Measurements from ENCODE around the gene RACK1.
"Not testable (repeated sequence)": the region's sequence is repeated elsewhere in the genome, so short reads cannot be mapped to it uniquely, and the experiment has no call there.

The RACK1 gene

DNA sequence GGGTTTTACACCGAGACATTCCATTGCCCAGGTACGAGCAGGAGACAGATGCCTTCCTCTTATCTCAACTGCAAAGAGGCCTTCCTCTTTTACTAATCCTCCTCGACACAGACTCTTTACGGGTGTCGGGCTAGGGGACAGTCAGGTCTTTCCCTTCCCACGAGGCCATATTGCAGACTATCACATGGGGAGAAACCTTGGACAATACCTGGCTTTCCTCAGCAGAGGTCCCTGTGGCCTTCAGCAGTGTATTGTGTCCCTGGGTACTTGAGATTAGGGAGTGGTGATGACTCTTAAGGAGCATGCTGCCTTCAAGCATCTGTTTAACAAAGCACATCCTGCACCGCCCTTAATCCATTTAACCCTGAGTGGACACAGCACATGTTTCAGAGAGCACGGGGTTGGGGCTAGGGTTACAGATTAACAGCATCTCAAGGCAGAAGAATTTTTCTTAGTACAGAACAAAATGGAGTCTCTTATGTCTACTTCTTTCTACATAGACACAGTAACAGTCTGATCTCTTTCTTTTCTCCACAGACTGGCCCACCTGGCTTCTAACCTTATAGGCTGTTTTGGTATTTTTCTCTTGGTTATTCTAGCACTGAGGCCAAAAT, 23.7 kb upstream of the RACK1 start:
- H3K9me2 ChIP-seq (ENCODE audit: low read depth, low read length); H3K4me1 ChIP-seq (ENCODE audit: insufficient read depth, low read length, severe bottlenecking); H3K9me3 ChIP-seq (ENCODE audit: low read length); H2AFZ ChIP-seq (ENCODE audit: low read length); H4K20me1 ChIP-seq (ENCODE audit: insufficient read depth, low read length); H3K4me2 ChIP-seq (ENCODE audit: low read length); H3K9ac ChIP-seq (ENCODE audit: low read length); H3K36me3 ChIP-seq (ENCODE audit: insufficient read depth, low read length); H3K27ac ChIP-seq (ENCODE audit: low read depth, low read length, poor library complexity, severe bottlenecking); H3K79me2 ChIP-seq (ENCODE audit: insufficient read depth, low read length); H3K27me3 ChIP-seq (ENCODE audit: insufficient read depth, low read length); H3F3A ChIP-seq (ENCODE audit: insufficient read depth, low read length); H3K4me3 ChIP-seq (ENCODE audit: low read depth, low read length, poor library complexity, severe bottlenecking): not testable (repeated sequence)

DNA sequence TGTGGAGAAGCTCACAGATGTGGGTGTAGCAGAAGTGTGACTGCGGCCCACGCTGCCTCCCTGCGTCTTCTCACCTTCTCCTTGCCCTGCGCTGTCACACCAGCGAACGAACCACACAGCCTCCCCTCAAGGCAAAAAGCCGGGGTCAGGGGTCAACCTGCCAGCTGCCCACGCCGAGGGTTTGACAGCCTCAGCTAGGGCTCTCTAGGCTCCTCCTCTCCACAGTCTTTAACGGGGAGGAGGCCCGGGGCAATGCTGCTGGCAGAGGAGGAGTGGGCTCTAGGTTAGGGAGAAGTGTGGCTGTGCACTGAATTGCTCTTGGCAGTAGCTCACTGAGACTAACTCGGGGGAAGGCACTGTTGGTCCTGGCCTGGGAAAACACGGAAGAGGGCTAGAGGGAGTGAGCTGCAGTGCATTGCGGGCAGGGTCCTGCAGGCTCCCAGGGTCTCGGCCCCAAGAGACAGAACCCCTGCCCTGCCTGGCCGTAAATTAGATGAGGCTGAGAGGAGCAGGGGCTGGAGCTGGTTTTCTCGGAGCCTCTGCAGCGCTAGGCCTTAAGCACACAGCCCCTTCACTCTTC, 21.5 kb upstream of the RACK1 start:
- no peaks in the 10 kb centered on the region for H3K9me3 ChIP-seq (ENCODE audit: low read length)
- H3K4me3 ChIP-seq (ENCODE audit: low read depth, low read length, poor library complexity, severe bottlenecking), result no peak overlapping the region
- H3K79me2 ChIP-seq (ENCODE audit: insufficient read depth, low read length), result peaks cover 4% of the 10 kb centered on the region
- H4K20me1 ChIP-seq (ENCODE audit: insufficient read depth, low read length), result no peaks in the 10 kb centered on the region
- no peak for TF ChIP-seq EZH2 (IDR thresholded peaks at IDR 0.05; ENCODE audit: borderline replicate concordance, low read length)
- TF ChIP-seq, protein P1, sequence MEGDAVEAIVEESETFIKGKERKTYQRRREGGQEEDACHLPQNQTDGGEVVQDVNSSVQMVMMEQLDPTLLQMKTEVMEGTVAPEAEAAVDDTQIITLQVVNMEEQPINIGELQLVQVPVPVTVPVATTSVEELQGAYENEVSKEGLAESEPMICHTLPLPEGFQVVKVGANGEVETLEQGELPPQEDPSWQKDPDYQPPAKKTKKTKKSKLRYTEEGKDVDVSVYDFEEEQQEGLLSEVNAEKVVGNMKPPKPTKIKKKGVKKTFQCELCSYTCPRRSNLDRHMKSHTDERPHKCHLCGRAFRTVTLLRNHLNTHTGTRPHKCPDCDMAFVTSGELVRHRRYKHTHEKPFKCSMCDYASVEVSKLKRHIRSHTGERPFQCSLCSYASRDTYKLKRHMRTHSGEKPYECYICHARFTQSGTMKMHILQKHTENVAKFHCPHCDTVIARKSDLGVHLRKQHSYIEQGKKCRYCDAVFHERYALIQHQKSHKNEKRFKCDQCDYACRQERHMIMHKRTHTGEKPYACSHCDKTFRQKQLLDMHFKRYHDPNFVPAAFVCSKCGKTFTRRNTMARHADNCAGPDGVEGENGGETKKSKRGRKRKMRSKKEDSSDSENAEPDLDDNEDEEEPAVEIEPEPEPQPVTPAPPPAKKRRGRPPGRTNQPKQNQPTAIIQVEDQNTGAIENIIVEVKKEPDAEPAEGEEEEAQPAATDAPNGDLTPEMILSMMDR (IDR thresholded peaks at IDR 0.05; ENCODE audit: low read length), result no peak
- no peak overlapping the region for H2AFZ ChIP-seq (ENCODE audit: low read length)
- H3K27me3 ChIP-seq (ENCODE audit: insufficient read depth, low read length), result no peaks in the 10 kb centered on the region
- H3F3A ChIP-seq (ENCODE audit: insufficient read depth, low read length), result no peaks in the 10 kb centered on the region
- peaks cover 9% of the 10 kb centered on the region for H3K36me3 ChIP-seq (ENCODE audit: insufficient read depth, low read length)
- H3K9me2 ChIP-seq (ENCODE audit: low read depth, low read length), result no peaks in the 10 kb centered on the region
- no peaks in the 10 kb centered on the region for H3K4me1 ChIP-seq (ENCODE audit: insufficient read depth, low read length, severe bottlenecking)
- H3K27ac ChIP-seq (ENCODE audit: low read depth, low read length, poor library complexity, severe bottlenecking), result no peak overlapping the region
- H3K4me2 ChIP-seq (ENCODE audit: low read length), result no peak overlapping the region
- no peak overlapping the region for H3K9ac ChIP-seq (ENCODE audit: low read length)

DNA sequence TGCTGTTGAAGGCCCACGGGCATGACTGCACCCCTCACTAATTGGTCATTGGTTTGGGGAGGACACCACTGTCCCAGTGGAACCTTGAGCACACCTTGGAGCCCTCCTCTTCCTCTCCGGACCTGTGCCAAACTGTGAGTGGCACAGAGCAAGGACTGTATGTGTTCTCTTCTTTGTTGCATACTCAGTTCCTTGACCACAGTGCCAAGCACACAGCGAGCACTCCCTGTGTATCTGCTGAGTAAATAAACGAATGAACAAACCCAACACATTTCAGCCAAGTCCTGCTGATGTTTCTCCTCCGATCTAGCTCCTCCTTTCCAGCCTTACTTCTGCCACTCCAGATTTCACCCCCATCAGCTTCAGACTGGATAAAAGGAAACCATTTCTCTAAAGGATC, 19.9 kb upstream of the RACK1 start:
- H4K20me1 ChIP-seq (ENCODE audit: insufficient read depth, low read length), result no peaks in the 10 kb centered on the region
- H3F3A ChIP-seq (ENCODE audit: insufficient read depth, low read length), result no peaks in the 10 kb centered on the region
- no peaks in the 10 kb centered on the region for H3K9me3 ChIP-seq (ENCODE audit: low read length)
- H3K27ac ChIP-seq (ENCODE audit: low read depth, low read length, poor library complexity, severe bottlenecking), result no peak overlapping the region
- no peak overlapping the region for H2AFZ ChIP-seq (ENCODE audit: low read length)
- peaks cover 14% of the 10 kb centered on the region for H3K4me1 ChIP-seq (ENCODE audit: insufficient read depth, low read length, severe bottlenecking)
- H3K79me2 ChIP-seq (ENCODE audit: insufficient read depth, low read length), result peaks cover 19% of the 10 kb centered on the region
- H3K4me3 ChIP-seq (ENCODE audit: low read depth, low read length, poor library complexity, severe bottlenecking), result no peak overlapping the region
- TF ChIP-seq, protein P1 (IDR thresholded peaks at IDR 0.05; ENCODE audit: low read length), result no peak
- TF ChIP-seq EZH2 (IDR thresholded peaks at IDR 0.05; ENCODE audit: borderline replicate concordance, low read length), result no peak
- peaks cover 9% of the 10 kb centered on the region for H3K36me3 ChIP-seq (ENCODE audit: insufficient read depth, low read length)
- no peaks in the 10 kb centered on the region for H3K27me3 ChIP-seq (ENCODE audit: insufficient read depth, low read length)
- no peak overlapping the region for H3K4me2 ChIP-seq (ENCODE audit: low read length)
- H3K9me2 ChIP-seq (ENCODE audit: low read depth, low read length), result no peaks in the 10 kb centered on the region
- H3K9ac ChIP-seq (ENCODE audit: low read length), result no peak overlapping the region

Data from OCI-LY1 (cell line).